HEK293 (cell line): ENCODE measurements around the gene KRT36.

Experiments used
- TF ChIP-seq, protein P1 (sequence below): sonication (generic); formaldehyde crosslinking; IDR thresholded peaks from 2 replicates; pipeline ENCODE4 v1.8.1; 2022; ENCODE audit warnings: mild to moderate bottlenecking, moderate library complexity, missing genetic modification reagents
- TF ChIP-seq, protein P2 (sequence below): fragments of 450-650 bp; formaldehyde crosslinking; IDR thresholded peaks from 2 replicates; pipeline ENCODE4 v1.5.1; 2016; ENCODE audit warnings: missing biosample characterization, missing genetic modification characterization
- TF ChIP-seq, protein P3 (sequence below): fragments of 450-650 bp; formaldehyde crosslinking; IDR thresholded peaks from 2 replicates; pipeline ENCODE4 v1.5.1; 2016; ENCODE audit warnings: missing biosample characterization, missing genetic modification characterization

DNA sequence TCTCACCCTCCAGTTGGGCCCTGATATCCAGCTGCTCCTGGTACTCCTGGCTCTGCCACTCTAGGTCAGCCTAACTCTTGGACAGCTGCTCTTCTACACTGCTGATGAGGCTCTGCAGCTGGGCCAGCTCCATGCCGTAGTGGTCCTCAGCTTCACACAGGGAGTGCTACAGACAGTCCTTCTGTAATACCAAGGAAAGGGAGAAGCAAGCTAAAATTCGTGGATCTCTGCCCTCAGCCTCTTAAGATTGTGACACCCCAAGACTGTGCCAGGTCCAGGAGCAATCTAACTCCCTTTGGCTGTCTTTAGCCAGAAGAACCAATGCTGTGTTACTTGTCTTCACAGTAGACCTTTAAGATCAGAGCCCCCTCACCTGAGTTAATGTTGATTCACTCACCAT lies 41.2 kb downstream of the KRT36 start:
- TF ChIP-seq, protein P1, sequence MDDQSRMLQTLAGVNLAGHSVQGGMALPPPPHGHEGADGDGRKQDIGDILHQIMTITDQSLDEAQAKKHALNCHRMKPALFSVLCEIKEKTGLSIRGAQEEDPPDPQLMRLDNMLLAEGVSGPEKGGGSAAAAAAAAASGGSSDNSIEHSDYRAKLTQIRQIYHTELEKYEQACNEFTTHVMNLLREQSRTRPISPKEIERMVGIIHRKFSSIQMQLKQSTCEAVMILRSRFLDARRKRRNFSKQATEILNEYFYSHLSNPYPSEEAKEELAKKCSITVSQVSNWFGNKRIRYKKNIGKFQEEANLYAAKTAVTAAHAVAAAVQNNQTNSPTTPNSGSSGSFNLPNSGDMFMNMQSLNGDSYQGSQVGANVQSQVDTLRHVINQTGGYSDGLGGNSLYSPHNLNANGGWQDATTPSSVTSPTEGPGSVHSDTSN (CRISPR knock-in tag) = no peak
- TF ChIP-seq, protein P2, sequence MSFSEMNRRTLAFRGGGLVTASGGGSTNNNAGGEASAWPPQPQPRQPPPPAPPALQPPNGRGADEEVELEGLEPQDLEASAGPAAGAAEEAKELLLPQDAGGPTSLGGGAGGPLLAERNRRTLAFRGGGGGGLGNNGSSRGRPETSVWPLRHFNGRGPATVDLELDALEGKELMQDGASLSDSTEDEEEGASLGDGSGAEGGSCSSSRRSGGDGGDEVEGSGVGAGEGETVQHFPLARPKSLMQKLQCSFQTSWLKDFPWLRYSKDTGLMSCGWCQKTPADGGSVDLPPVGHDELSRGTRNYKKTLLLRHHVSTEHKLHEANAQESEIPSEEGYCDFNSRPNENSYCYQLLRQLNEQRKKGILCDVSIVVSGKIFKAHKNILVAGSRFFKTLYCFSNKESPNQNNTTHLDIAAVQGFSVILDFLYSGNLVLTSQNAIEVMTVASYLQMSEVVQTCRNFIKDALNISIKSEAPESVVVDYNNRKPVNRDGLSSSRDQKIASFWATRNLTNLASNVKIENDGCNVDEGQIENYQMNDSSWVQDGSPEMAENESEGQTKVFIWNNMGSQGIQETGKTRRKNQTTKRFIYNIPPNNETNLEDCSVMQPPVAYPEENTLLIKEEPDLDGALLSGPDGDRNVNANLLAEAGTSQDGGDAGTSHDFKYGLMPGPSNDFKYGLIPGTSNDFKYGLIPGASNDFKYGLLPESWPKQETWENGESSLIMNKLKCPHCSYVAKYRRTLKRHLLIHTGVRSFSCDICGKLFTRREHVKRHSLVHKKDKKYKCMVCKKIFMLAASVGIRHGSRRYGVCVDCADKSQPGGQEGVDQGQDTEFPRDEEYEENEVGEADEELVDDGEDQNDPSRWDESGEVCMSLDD (tag by site-specific recombination) = no peak
- TF ChIP-seq, protein P3, sequence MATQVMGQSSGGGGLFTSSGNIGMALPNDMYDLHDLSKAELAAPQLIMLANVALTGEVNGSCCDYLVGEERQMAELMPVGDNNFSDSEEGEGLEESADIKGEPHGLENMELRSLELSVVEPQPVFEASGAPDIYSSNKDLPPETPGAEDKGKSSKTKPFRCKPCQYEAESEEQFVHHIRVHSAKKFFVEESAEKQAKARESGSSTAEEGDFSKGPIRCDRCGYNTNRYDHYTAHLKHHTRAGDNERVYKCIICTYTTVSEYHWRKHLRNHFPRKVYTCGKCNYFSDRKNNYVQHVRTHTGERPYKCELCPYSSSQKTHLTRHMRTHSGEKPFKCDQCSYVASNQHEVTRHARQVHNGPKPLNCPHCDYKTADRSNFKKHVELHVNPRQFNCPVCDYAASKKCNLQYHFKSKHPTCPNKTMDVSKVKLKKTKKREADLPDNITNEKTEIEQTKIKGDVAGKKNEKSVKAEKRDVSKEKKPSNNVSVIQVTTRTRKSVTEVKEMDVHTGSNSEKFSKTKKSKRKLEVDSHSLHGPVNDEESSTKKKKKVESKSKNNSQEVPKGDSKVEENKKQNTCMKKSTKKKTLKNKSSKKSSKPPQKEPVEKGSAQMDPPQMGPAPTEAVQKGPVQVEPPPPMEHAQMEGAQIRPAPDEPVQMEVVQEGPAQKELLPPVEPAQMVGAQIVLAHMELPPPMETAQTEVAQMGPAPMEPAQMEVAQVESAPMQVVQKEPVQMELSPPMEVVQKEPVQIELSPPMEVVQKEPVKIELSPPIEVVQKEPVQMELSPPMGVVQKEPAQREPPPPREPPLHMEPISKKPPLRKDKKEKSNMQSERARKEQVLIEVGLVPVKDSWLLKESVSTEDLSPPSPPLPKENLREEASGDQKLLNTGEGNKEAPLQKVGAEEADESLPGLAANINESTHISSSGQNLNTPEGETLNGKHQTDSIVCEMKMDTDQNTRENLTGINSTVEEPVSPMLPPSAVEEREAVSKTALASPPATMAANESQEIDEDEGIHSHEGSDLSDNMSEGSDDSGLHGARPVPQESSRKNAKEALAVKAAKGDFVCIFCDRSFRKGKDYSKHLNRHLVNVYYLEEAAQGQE (tag by site-specific recombination) = no peak
